KG1 (cell line): ENCODE measurements around the gene SLCO3A1.

ENCODE experiments used
- DNase-seq: peaks from one replicate; lab custom pipeline; 2025; lab: John Stamatoyannopoulos, UW

The SLCO3A1 gene

GRCh38 chr15:91912336-91912735 lies 58.8 kb downstream of the SLCO3A1 start:
- DNase-seq: no peak

- no peak for DNase-seq
Measured at GRCh38 chr15:91913560-91913959, 60.1 kb downstream of the SLCO3A1 start.

GRCh38 chr15:91915576-91915975 lies 62.1 kb downstream of the SLCO3A1 start:
- DNase-seq: no peak

GRCh38 chr15:91916051-91916450 lies 62.5 kb downstream of the SLCO3A1 start:
- DNase-seq: no peak

GRCh38 chr15:91917686-91918360 lies 64.3 kb downstream of the SLCO3A1 start:
- DNase-seq: no peak

- no peak for DNase-seq
Measured at GRCh38 chr15:91919014-91919534, 65.6 kb downstream of the SLCO3A1 start.

- DNase-seq: no peak
Measured at GRCh38 chr15:91921188-91921842, 67.8 kb downstream of the SLCO3A1 start.

GRCh38 chr15:91921843-91922198 lies 68.3 kb downstream of the SLCO3A1 start:
- DNase-seq: no peak

GRCh38 chr15:91922646-91923547 lies 69.4 kb downstream of the SLCO3A1 start:
- no peak for DNase-seq

GRCh38 chr15:91924183-91924582 lies 70.7 kb downstream of the SLCO3A1 start:
- DNase-seq: no peak

GRCh38 chr15:91924837-91925495 lies 71.5 kb downstream of the SLCO3A1 start:
- DNase-seq: no peak

GRCh38 chr15:91925794-91926193 lies 72.3 kb downstream of the SLCO3A1 start:
- DNase-seq: no peak

- DNase-seq: no peak
Measured at GRCh38 chr15:91926908-91927270, 73.4 kb downstream of the SLCO3A1 start.

GRCh38 chr15:91927585-91927984 lies 74.1 kb downstream of the SLCO3A1 start:
- no peak for DNase-seq

- no peak for DNase-seq
Measured at GRCh38 chr15:91928675-91929074, 75.2 kb downstream of the SLCO3A1 start.

- no peak for DNase-seq
Measured at GRCh38 chr15:91929509-91929908, 76.0 kb downstream of the SLCO3A1 start.

- DNase-seq: no peak
Measured at GRCh38 chr15:91930092-91930491, 76.6 kb downstream of the SLCO3A1 start.

- no peak for DNase-seq
Measured at GRCh38 chr15:91936182-91936775, 82.8 kb downstream of the SLCO3A1 start.

- DNase-seq: no peak
Measured at GRCh38 chr15:91936927-91937326, 83.4 kb downstream of the SLCO3A1 start.

- no peak for DNase-seq
Measured at GRCh38 chr15:91938136-91938535, 84.6 kb downstream of the SLCO3A1 start.

- no peak for DNase-seq
Measured at GRCh38 chr15:91939403-91939831, 85.9 kb downstream of the SLCO3A1 start.
